GM13976 (cell line): ENCODE data around the gene PAXX.

Experiments
- DNase-seq: peaks from one replicate; pipeline ENCODE4 v3.0.0; 2012; ENCODE audit warnings: low spot score
- in situ Hi-C: fragments of 300-500 bp; cut with MboI; formaldehyde crosslinking; loops from one replicate; pipeline ENCODE4 v1.12.0; 2022; ENCODE audit warnings: low sequenced_read_pairs, mixed read lengths, inconsistent platforms; ENCODE audit not compliant: unreplicated experiment
- TF ChIP-seq, protein P1 (sequence below): IDR thresholded peaks from 2 replicates; pipeline ENCODE4 v1.5.1; 2012; ENCODE audit warnings: borderline replicate concordance, mild to moderate bottlenecking; ENCODE audit not compliant: insufficient read depth; ENCODE audit errors: extremely low read depth, missing control alignments, control extremely low read depth

Gene PAXX

DNA sequence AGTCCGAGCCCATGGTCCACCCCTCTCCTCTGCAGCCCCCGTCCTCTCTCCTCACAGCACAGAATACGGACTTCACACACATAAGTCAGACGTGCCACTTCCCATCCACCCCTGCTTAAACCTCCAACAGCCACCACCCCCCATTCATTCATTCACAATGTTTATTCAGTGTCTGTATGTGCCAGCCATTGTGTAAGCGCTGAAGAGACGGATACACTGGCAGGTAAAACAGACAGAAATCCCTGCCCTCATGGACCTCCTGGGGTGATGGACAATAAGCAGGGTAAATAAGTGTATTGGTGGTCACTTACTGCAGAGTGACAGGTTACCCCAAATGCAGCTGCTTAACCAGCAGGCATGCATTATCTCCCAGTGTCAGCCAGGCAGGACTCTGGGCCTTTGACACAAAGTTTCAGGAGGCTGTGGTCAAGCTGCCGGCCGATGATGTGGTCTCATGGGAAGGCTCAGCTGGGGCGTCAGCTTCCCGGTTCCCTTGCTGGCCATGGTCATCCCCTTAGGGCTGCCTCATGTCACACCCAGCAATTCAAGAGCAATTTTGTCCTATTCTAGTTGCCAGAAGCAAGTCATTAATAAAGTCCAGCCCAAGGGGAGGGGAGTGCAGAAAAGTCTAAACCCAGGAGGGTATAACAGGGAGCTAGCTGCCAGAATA lies 1.8 kb upstream of the PAXX start:
- no peak for DNase-seq
- TF ChIP-seq, protein P1, sequence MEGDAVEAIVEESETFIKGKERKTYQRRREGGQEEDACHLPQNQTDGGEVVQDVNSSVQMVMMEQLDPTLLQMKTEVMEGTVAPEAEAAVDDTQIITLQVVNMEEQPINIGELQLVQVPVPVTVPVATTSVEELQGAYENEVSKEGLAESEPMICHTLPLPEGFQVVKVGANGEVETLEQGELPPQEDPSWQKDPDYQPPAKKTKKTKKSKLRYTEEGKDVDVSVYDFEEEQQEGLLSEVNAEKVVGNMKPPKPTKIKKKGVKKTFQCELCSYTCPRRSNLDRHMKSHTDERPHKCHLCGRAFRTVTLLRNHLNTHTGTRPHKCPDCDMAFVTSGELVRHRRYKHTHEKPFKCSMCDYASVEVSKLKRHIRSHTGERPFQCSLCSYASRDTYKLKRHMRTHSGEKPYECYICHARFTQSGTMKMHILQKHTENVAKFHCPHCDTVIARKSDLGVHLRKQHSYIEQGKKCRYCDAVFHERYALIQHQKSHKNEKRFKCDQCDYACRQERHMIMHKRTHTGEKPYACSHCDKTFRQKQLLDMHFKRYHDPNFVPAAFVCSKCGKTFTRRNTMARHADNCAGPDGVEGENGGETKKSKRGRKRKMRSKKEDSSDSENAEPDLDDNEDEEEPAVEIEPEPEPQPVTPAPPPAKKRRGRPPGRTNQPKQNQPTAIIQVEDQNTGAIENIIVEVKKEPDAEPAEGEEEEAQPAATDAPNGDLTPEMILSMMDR, result no peak
- in situ Hi-C loops, result no loop called here

- in situ Hi-C loops, result no loop called here
- no peak for DNase-seq
- TF ChIP-seq, protein P1, result no peak
These were observed 672 bp downstream of the PAXX start for GRCh38 chr9:136992819-136993369.

DNA sequence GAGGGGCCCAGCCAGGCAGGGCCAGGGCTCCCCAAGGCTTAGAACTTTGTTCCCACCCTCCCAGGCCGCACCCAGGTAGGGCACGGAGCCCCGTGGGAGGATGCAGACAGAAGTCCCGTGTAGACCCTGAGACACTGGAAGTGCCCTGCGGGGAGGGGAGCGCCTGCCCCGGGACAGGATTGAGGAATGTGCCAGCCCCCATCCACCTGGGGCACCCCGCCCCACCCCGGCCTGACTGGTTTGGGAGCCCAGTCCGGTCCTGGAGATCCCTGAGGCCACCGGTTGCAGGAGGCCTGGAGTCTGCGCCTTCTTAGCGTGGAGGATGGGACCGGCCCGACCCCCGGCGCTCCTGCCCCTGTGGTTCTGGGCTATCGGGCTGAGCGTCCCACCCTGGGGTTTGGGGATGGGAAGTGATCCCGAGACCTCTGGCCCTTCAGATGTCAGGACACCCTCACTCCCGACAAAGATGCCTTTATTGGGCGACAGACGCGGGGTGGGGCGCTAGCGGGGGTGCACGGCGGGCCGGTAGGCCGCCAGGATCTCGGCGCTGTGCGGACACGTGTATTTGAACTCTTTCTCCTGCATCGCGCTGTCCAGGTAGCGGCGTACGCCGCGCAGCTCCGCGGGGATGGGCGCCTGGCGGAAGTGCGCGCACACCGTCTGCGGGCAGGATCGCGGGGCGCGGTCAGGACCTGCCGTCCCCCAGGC lies 2.1 kb downstream of the PAXX start:
- no peak for DNase-seq
- TF ChIP-seq, protein P1, result no peak
- in situ Hi-C loops, result no loop called here

DNA sequence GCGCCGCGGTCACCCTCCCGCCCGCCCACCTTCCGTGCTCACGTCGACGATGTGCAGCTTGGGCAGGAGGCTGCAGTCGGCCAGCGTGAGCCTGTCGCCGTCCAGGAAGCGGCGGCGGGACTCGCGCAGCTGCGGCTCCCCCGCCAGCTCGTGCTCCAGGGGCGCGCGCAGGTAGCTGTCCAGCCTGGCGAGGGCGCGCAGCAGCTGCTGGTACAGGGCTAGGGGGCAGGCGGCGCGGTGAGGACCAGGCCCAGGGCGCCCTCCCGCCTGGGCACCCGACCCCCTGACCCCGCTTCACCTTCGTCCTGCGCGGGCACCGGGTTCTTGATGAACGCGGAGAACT lies 2.6 kb downstream of the PAXX start:
- TF ChIP-seq, protein P1, result no peak
- DNase-seq, result no peak
- in situ Hi-C loops, result no loop called here

DNA sequence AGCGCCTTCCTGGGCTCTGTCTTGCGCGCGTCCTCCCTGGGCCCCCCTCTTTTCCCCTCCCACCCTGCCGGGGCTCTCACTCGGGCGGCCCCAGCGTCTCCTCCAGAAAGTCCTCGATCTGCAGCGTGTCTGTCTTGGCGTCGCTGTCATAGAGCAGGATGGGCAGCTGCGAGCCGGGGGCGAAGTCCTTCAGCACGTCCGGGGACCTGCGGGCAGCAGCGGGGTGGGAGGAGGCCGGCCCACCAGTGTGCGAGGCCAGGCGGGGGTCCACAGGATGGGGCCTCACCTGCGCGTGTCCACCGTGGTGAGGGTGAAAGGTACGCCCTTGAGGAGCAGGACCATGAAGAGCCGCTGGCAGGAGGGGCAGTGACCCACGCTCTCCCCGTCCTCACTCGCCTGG lies 3.1 kb downstream of the PAXX start:
- in situ Hi-C loops, result no loop called here
- no peak for DNase-seq
- TF ChIP-seq, protein P1, result no peak

- in situ Hi-C loops, result no loop called here
- TF ChIP-seq, protein P1, result no peak
- no peak for DNase-seq
These were observed 3.6 kb downstream of the PAXX start for GRCh38 chr9:136995772-136996311.
